Activated CD4-positive, CD25-positive, alpha-beta regulatory T cell treated with anti-CD3 and anti-CD28 coated beads, Interleukin-2, amount 50 U/mL, for 16 hours (primary cell): ENCODE results near the gene LRRTM2.
"Not testable (repeated sequence)": the region's sequence is repeated elsewhere in the genome, so short reads cannot be mapped to it uniquely, and the experiment has no call there.

Experiments
- DNase-seq: peaks from one replicate; pipeline ENCODE4 v3.0.0-alpha.2; 2020; ENCODE audit warnings: low read depth, low spot score

The LRRTM2 gene

DNA sequence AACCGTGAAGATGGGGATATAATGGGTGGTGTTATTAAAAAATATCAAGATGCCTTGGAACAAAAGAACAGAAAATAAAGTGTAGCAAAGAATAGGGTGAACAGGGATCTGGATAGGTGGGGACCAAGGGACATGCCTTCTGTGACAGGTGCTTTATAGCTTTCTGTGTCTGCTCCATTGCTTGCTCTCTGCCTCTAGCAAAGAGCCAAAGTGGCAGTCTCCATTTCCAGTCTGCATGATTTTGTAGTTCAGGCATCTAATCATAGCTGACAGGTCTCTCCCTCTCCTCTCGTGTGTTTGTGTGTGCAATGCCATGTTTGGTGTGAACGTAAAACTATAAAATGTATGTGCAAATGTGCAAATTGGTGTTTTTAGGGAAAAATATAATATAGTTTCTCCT, 35.0 kb downstream of the LRRTM2 start:
- DNase-seq, result no peak

DNA sequence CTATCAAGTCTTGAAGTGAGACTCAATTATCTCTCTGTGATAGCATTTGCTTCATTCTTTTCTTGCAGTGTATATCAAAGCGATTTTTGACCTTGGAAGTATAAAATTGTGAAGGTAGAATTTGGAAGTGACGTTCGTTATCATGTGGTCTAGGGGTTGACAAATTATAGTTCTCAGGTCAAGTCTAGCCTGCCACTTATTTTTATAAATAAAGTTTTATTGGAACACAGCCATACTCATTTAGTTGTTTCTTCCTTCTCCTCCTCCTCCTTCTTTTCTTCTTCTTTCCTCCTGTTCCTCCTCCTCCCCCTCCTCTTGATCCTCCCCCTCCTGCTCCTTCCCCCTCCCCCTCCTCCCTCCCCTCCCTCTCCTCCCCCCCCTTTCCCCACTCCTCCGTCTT, 38.0 kb downstream of the LRRTM2 start:
- DNase-seq, result no peak

DNA sequence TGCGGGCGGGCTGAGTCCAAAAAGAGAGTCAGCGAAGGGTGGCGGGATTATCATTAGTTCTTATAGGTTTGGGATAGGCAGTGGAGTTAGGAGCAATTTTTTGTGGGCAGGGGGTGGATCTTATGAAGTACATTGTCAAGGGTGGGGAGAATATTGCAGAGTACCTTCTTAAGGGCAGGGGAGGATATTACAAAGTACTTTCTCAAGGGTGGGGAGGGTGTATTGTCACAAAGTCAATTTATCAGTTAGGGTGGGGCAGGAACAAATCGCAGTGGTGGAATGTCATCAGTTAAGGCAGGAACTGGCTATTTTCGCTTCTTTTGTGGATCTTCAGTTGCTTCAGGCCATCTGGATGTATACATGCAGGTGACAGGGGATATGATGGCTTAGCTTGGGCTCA, 40.3 kb downstream of the LRRTM2 start:
- not testable (repeated sequence) for DNase-seq

DNA sequence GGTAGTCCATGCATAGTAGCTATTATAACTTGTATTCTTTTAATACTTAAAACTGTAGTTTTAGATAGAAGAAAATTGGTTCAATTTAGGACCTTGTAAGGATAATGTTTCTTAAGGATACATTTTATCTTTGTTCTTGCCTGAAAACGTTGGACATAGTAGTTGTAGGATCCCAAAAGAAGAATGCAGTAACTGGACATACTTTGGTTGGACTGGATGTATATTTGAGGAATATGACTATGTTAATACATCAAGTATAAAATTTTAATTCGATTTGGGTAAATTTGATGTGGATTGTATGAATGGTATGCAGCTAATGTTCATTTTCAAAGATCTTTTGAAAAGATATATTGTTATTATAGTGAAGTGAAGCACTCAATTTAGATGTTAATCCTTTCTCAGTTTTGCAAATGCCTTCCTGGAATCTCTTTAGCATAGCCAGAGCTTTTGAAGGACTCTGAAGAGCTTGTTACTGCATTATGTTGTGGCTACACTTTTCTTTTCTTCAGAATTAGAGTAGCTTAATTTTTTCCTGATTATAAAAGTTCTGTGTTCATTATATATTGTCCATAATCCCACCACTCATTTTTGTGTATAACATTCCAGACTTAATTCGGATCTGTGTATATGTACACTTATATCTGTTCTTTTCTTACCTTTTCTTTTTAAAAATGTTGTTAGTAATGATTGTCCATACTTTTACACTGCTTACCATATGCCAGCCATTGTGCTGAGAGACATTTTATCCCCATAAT, 41.2 kb downstream of the LRRTM2 start:
- no peak for DNase-seq

GRCh38 chr5:138833080-138833479, 42.1 kb downstream of the LRRTM2 start:
- DNase-seq, result no peak

GRCh38 chr5:138832218-138832617, 42.9 kb downstream of the LRRTM2 start:
- DNase-seq, result no peak

- DNase-seq, result no peak
These were observed 43.4 kb downstream of the LRRTM2 start for GRCh38 chr5:138831703-138832102.

DNA sequence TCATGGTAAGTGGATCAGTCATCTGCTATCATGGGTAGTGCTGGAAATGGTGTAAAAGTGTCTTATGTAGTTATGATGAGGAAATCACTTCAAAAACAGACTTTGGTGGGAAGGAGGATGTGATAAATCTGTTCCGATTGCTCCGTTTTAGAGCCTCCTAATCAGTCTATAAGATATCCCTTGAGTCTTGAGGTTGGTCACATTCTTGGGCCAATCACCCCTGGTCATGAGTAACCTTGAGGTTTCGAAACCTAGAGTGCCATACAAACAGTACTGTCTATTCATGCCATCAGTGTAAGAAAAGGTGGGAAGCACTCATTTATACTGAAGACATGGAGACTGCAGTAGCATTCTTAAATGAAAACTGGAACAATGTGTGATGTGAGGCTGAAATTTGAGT, 45.8 kb downstream of the LRRTM2 start:
- no peak for DNase-seq

DNA sequence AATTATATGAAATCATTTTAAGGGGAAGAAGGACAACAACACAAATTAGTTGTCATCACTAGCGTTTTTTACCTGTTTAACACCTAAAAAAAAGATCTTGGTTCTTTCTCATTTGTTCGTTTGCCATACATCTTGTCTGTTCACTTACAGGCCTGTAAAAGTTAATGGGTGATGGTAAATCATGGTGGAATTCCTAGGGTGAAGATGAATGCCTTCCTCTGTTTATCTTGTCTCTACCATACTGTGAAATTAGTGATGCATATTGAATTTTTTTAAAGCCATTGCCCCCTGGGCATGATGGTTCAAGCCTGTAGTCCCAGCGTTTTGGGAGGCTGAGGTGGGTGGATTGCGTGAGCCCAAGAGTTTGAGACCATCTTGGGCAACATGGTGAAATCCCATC, 46.6 kb downstream of the LRRTM2 start:
- no peak for DNase-seq

DNA sequence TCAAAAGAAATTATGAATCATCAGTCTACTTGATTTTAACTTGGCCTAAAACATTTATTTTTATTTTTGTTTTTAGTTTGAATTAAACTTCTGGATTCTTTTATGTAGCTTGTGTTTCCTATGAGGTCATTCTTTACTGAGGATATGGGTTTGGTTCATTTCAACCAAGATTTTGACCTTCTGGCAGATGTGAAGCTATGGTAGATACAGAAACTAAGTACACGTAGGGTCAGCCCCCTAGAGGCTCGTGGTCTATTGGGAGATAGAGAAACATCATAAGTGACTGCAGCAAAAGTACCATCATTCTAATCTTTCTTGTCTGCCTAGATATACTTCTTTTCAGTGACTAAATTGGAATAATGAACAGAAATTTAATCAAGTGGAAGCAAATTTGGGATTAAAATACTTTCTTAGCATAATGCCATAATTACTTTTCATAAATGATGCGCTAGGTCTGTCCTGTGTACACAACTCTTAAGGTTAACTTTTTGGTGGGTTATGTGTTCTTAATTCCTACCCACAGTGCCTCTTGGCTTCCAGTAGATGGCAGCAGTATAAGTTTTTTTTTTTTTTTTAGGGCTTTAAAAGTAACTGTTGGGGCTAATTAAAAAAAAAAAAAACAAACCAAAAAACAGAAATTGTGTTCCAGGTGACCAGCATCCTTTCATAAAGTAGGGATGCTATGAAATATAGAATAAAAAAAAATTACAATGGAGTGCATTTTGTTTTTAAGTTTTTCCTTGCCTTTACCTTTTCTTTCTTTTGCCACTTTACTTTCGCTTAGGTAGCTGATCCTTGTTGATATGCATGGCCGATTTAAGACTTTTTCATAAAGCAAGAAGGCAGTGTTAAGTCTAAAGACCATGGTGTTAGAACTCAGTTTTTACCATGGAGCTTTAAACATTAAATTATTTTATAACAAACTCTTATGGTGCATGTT, 49.9 kb downstream of the LRRTM2 start:
- no peak for DNase-seq

DNA sequence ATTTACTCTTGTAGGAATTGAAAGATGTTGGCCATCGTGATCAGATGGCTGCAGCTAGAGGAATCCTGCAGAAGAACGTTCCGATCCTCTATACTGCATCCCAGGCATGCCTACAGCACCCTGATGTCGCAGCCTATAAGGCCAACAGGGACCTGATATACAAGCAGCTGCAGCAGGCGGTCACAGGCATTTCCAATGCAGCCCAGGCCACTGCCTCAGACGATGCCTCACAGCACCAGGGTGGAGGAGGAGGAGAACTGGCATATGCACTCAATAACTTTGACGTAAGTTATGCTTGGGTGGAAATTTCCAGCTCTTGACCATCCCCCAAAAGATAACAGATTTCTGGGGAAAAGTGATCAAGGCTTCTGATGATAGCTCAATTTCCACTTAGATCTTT, 50.6 kb downstream of the LRRTM2 start:
- DNase-seq, result no peak

DNA sequence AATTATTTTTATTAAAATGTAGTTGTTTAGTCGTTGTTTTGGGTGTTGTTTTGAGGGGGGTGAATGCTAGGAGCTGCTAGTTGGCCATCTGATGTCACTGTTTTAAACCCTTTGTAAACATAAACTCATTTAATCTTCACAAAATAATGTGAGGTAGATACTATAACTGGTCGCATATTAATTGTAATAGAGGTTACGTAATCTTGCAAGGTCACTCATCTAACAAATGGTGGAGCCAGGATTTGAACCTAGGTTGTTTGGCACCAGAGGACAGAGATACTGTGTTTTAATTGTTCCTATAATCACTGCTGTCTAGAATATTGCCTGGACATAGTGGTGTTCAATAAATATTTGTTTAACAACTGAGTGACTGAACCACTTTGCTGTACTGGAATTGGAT, 54.4 kb downstream of the LRRTM2 start:
- DNase-seq, result no peak

DNA sequence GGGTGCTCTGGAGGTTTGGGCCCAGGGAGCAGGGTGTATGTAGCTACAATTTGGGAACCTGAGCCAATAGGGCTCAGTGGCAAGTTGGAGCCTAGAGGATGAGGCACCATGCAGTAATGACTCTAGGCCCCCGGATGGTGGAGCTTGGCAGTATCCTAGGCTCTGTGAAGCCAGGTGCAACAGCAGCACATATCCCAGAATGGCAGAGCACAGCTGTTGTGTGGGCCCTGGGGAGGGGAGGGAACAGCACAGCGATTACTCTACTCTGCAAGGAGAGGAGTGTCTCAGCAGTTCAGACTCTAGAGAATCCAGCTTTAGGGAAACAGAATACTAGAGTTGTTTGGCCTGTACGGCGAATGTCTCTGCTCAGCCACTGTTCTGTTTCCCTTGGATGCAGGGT, 56.1 kb downstream of the LRRTM2 start:
- no peak for DNase-seq
